Kidney (tissue), 14 donors: ENCODE data around the gene SLC25A26. TPM values are rescaled to one million over a fixed set of nuclear protein-coding genes. Genes with fewer than 3 reads are reported as not detected.

ENCODE experiments used
- DNase-seq, 5 donors: peaks; one replicate each; pipeline ENCODE4 v3.0.0-alpha.2; 2013 to 2020
- FAIRE-seq: peaks from 2 replicates; lab custom pipeline; 2012; peaks lifted over from hg19 to GRCh38; lab: Jason Lieb, UNC
- H3K27ac ChIP-seq, 2 donors: one replicate each; pipeline ENCODE4 v1.7.0; 2013; ENCODE audit warnings: low read depth in 2 of 2, low read length in 2 of 2, inconsistent platforms in 1 of 2
- H3K27me3 ChIP-seq: one replicate; pipeline ENCODE4 v1.7.1; 2013; ENCODE audit warnings: low read length, inconsistent platforms; ENCODE audit not compliant: control insufficient read depth, insufficient read depth
- H3K36me3 ChIP-seq, 3 donors: one replicate each; pipeline versions ENCODE4 v1.7.0 to v1.7.1; 2013; ENCODE audit warnings: low read length in 3 of 3, control low read depth in 1 of 3, inconsistent platforms in 1 of 3; ENCODE audit not compliant: insufficient read depth in 3 of 3, control insufficient read depth in 2 of 3
- H3K4me1 ChIP-seq, 3 donors: one replicate each; pipeline versions ENCODE4 v1.7.0 to v1.7.1; 2013; ENCODE audit warnings: low read length in 3 of 3, inconsistent platforms in 1 of 3, low read depth in 1 of 3; ENCODE audit not compliant: control insufficient read depth in 2 of 3, insufficient read depth in 2 of 3
- H3K4me3 ChIP-seq, 3 donors: one replicate each; pipeline versions ENCODE4 v1.7.0 to v1.8.1; 2013; ENCODE audit warnings: low read length in 3 of 3, control low read depth in 1 of 3, inconsistent platforms in 1 of 3
- H3K9ac ChIP-seq, 3 donors: one replicate each; pipeline versions ENCODE4 v1.7.0 to v1.7.1; 2013; ENCODE audit warnings: low read length in 3 of 3, control low read depth in 1 of 3, inconsistent platforms in 1 of 3
- H3K9me3 ChIP-seq, 3 donors: one replicate each; pipeline versions ENCODE4 v1.7.0 to v1.7.1; 2013; ENCODE audit warnings: low read length in 3 of 3, control low read depth in 1 of 3, inconsistent platforms in 1 of 3; ENCODE audit not compliant: control insufficient read depth in 2 of 3, insufficient read depth in 1 of 3
- intact Hi-C: fragments of 100-400 bp; cut with DNase I; formaldehyde crosslinking; loops from one replicate; pipeline ENCODE4 v1.11.1; 2022
- polyA plus RNA-seq: library from polyadenylated mRNA; stranded (reverse); fragments of 350-450 nt; fragmentation: Illumina TruSeq; extraction: RNeasy Lipid Tissue Mini Kit (QIAGEN cat#74804); gene quantifications from one replicate; pipeline ENCODE4 v1.2.3, GENCODE V29; 2014; ENCODE audit warnings: low read depth, low replicate concordance; ENCODE audit not compliant: insufficient read depth
- total RNA-seq: library from RNA; stranded (reverse); fragmentation: NEBNext Ultra II Directional; extraction: Animal tissue kit (Norgen Biotek cat#: 25700); gene quantifications from one replicate; pipeline ENCODE4 v1.2.1, GENCODE V29; 2021
- TF ChIP-seq, protein P1 (sequence below): IDR thresholded peaks from 3 replicates; pipeline ENCODE4 v1.5.1; 2012; ENCODE audit warnings: mild to moderate bottlenecking, moderate library complexity, borderline replicate concordance; ENCODE audit not compliant: insufficient read depth; ENCODE audit errors: extremely low read depth
- donor health status: control.
- donor health status: control.
- donor health status: control.
- donor health status: control.
- donor health status: control.
- donor health status: DM: yes; HTN: yes; CAD: no.
- donor health status: Normal renal cell carcinoma (clear cell type).

Gene SLC25A26
- total and polyA plus RNA-seq, 2 donors from 2014 or later, result 23.9 to 25.4 TPM

- H3K9ac ChIP-seq, result no peak overlapping the region
- H3K9me3 ChIP-seq, result no peaks in the 10 kb centered on the region
- peaks cover 0 to 3% (median 0%) of the 10 kb centered on the region in 3 donors for H3K36me3 ChIP-seq
- intact Hi-C loops, result no loop called here
- no peak for DNase-seq
- H3K4me1 ChIP-seq, result no peaks in the 10 kb centered on the region
- TF ChIP-seq, protein P1, sequence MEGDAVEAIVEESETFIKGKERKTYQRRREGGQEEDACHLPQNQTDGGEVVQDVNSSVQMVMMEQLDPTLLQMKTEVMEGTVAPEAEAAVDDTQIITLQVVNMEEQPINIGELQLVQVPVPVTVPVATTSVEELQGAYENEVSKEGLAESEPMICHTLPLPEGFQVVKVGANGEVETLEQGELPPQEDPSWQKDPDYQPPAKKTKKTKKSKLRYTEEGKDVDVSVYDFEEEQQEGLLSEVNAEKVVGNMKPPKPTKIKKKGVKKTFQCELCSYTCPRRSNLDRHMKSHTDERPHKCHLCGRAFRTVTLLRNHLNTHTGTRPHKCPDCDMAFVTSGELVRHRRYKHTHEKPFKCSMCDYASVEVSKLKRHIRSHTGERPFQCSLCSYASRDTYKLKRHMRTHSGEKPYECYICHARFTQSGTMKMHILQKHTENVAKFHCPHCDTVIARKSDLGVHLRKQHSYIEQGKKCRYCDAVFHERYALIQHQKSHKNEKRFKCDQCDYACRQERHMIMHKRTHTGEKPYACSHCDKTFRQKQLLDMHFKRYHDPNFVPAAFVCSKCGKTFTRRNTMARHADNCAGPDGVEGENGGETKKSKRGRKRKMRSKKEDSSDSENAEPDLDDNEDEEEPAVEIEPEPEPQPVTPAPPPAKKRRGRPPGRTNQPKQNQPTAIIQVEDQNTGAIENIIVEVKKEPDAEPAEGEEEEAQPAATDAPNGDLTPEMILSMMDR, result no peak
- no peak overlapping the region for H3K27ac ChIP-seq
- no peak for FAIRE-seq
- no peaks in the 10 kb centered on the region for H3K27me3 ChIP-seq
- no peak overlapping the region for H3K4me3 ChIP-seq
These were observed 149.4 kb downstream of the SLC25A26 start for GRCh38 chr3:66370179-66370578.

GRCh38 chr3:66371432-66371831 is 150.6 kb downstream of the SLC25A26 start:
- H3K9ac ChIP-seq, result no peak overlapping the region
- DNase-seq (no peak), FAIRE-seq (no peak)
- H3K4me3 ChIP-seq, result no peak overlapping the region
- TF ChIP-seq, protein P1, result no peak
- H3K9me3 ChIP-seq, result no peaks in the 10 kb centered on the region
- no peaks in the 10 kb centered on the region for H3K4me1 ChIP-seq
- intact Hi-C loops, result no loop called here
- H3K36me3 ChIP-seq, result peaks cover 0 to 3% (median 0%) of the 10 kb centered on the region in 3 donors
- no peak overlapping the region for H3K27ac ChIP-seq
- H3K27me3 ChIP-seq, result no peaks in the 10 kb centered on the region

DNA sequence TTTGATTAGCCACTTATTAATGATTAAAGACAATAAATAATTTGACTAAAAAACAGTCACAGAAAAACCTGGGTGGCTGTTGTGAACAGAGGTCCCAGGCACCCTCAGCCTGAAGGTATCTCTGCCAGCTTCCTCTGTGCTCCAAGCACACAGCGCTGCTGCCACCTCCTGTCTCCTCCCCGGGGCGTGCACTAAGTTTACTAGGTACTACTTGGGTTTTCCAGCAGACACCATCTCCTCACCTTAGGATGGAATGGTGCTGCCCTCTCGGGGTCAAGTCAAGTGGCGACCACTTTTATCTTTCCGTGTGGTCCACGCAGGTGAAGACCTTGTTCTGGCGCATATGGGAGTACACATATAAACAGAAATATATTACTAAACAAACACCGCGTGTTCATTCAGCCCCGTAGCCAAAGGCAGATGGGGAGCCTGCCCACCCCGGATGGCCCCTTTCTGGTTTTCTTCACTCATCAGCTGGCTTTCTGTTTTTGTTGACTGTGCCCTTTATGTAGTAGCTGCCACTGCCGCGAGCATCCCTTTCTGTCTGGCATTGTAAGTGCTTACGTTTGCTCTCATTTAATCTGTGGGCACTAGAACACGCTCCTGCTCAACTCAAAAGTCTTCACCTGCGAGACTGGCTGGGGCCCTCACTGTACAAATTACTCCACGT is 152.0 kb downstream of the SLC25A26 start:
- FAIRE-seq (no peak), DNase-seq (peak in 4 of 5 donors; percentile 63 to 75 (median 68))
- Histone ChIP-seq H3K9me3 (no peaks in the 10 kb centered on the region), H3K9ac (no peak overlapping the region), H3K4me1 (no peaks in the 10 kb centered on the region), H3K27ac (no peak overlapping the region), H3K27me3 (no peaks in the 10 kb centered on the region), H3K4me3 (no peak overlapping the region), H3K36me3 (peaks cover 0 to 3% (median 0%) of the 10 kb centered on the region in 3 donors)
- intact Hi-C loops, result no loop called here
- TF ChIP-seq, protein P1, result no peak
